Measurements from ENCODE around the gene SART3. TPM values are rescaled to one million over a fixed set of nuclear protein-coding genes. Genes with fewer than 3 reads are reported as not detected.

Gene SART3
- total and polyA plus RNA-seq, 2 of the 8 experiments (the other 6 are each of a cell fraction or from before 2014, with no cell fraction given) = 16.0 to 103 TPM

GRCh38 chr12:108592033-108592909, 31.3 kb upstream of the SART3 start:
- Histone ChIP-seq H3K9me3 (ENCODE audit: insufficient read depth in 2 of 2, low read depth in 1 of 2, low read length in 1 of 2) (no peaks in the 10 kb centered on the region), H3K36me3 (ENCODE audit: control insufficient read depth in 2 of 4, insufficient read depth in 4 of 4, low read length in 3 of 4) (no peaks in the 10 kb centered on the region), H3K23ac (ENCODE audit: insufficient read length) (no peak overlapping the region), H2AFZ (ENCODE audit: low read length) (no peak overlapping the region), H3K18ac (ENCODE audit: extremely low read depth, low read length) (no peak overlapping the region), H3K79me1 (ENCODE audit: low read depth, low read length) (no peaks in the 10 kb centered on the region; the same call in 1 of the 2 replicates), H3K27me3 (replicated peaks in 1 of 4; ENCODE audit: control insufficient read depth in 3 of 4, extremely low read depth in 1 of 4, insufficient read depth in 3 of 4, low read length in 3 of 4) (no peaks in the 10 kb centered on the region; a peak in 1 of 7 replicates), H3K4me2 (ENCODE audit: insufficient read depth in 1 of 2, low read depth in 2 of 2, low read length in 2 of 2) (no peak overlapping the region), H3K79me2 (ENCODE audit: control insufficient read depth in 1 of 2, insufficient read depth in 2 of 2, low read length in 2 of 2) (no peaks in the 10 kb centered on the region), H3K9ac (replicated peaks in 1 of 4; ENCODE audit: extremely low read depth in 1 of 4, low read depth in 3 of 4, low read length in 3 of 4) (no peak overlapping the region; a peak in 1 of 7 replicates), H2BK12ac (ENCODE audit: low read depth, low read length) (no peak overlapping the region), H2BK15ac (ENCODE audit: low read length) (no peak overlapping the region), H2BK5ac (ENCODE audit: low read depth, low read length) (no peak overlapping the region), H3K27ac (ENCODE audit: low read depth, low read length) (no peak overlapping the region), H3K56ac (replicated peaks; ENCODE audit: insufficient read length, low read depth, low read length) (no peak overlapping the region), H3K23me2 (ENCODE audit: low read depth, low read length) (peaks cover 7% of the 10 kb centered on the region; the same call in 1 of the 2 replicates), H3K4me3 (ENCODE audit: extremely low read depth in 1 of 4, insufficient read depth in 2 of 4, low read depth in 3 of 4, low read length in 4 of 4) (no peak overlapping the region), H2BK120ac (replicated peaks; ENCODE audit: low read depth, low read length) (no peak overlapping the region), H4K8ac (ENCODE audit: extremely low read depth, insufficient read depth, low read length) (no peak overlapping the region), H3K14ac (ENCODE audit: insufficient read length) (no peak overlapping the region), H2BK20ac (ENCODE audit: low read length) (no peak overlapping the region), H4K91ac (replicated peaks; ENCODE audit: insufficient read length, low read length) (no peak overlapping the region), H4K5ac (ENCODE audit: insufficient read length, low read depth, low read length) (no peak overlapping the region), H3K4me1 (replicated peaks in 1 of 4; ENCODE audit: control insufficient read depth in 3 of 4, insufficient read depth in 4 of 4, low read length in 3 of 4) (peaks cover 0 to 21% (median 11%) of the 10 kb centered on the region in 4 experiments; a peak in 6 of 7 replicates), H4K20me1 (replicated peaks in 1 of 2; ENCODE audit: control insufficient read depth in 1 of 2, insufficient read depth in 2 of 2, low read length in 2 of 2) (peaks cover 0 to 8% of the 10 kb centered on the region in 2 experiments), H3K4ac (replicated peaks; ENCODE audit: insufficient read length, low read depth, low read length) (no peak overlapping the region), H2AK5ac (ENCODE audit: low read depth, low read length) (no peak overlapping the region)
- TF ChIP-seq ATF3 (IDR thresholded peaks at IDR 0.05; ENCODE audit: insufficient read depth, low read depth, low read length) (no peak), KDM1A (IDR thresholded peaks at IDR 0.05; ENCODE audit: borderline replicate concordance, low read length) (peak; percentile 41; the same call in 1 of the 2 replicates)
- peak in 1 of 2 experiments; percentile 34 for DNase-seq (ENCODE audit: low read depth in 1 of 2, low spot score in 2 of 2)
- WGBS, 2 experiments (ENCODE audit: extremely low coverage in 1 of 2, insufficient coverage in 1 of 2, insufficient read length in 1 of 2, insufficient replicate concordance in 2 of 2, low coverage in 1 of 2, low lambda C conversion rate in 2 of 2, missing lambda C conversion rate in 1 of 2) = 93% methylated on average over 22 of the region's 25 CpGs; no CpG with 5 or more reads in 1 of the 2 experiments
- CTCF ChIA-PET (ENCODE audit: partially characterized antibody) = interaction anchor here (0.5 to 2.4 kb wide), 7 partner anchors 12 to 55 kb away, joined by 3 to 23 read pairs (median 5); no protein-coding TSS in a partner anchor
- FAIRE-seq = no peak
- POLR2A ChIA-PET (ENCODE audit: partially characterized antibody) = interaction anchor here (1.7 to 1.9 kb wide), 3 partner anchors 8 to 16 kb away, joined by 4 to 6 read pairs (median 5); no protein-coding TSS in a partner anchor

All from H1 (cell line).